Measurements from ENCODE around the gene CDK17.

DNA sequence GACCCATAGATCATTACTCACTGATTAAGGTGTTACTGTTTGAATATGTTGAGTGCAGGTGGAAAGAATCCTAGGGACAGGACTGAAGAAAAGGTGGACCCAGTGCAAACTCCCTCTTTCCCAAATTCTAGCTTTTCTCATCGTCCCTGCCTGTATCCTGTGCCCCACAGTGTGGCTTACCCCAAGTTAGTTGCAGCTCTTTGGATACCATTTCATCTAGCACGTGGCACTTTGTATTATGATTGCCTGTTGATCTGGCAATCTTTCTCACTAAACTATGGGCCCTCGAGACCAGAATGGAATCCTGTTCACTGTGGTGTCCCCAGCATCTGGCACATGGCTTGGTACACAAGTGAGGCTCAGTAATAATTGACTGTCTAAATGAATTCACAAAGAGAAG, 139.6 kb downstream of the CDK17 start:
- no peak for TF ChIP-seq POLR2AphosphoS5 (IDR thresholded peaks at IDR 0.05)
- TF ChIP-seq, protein P1, sequence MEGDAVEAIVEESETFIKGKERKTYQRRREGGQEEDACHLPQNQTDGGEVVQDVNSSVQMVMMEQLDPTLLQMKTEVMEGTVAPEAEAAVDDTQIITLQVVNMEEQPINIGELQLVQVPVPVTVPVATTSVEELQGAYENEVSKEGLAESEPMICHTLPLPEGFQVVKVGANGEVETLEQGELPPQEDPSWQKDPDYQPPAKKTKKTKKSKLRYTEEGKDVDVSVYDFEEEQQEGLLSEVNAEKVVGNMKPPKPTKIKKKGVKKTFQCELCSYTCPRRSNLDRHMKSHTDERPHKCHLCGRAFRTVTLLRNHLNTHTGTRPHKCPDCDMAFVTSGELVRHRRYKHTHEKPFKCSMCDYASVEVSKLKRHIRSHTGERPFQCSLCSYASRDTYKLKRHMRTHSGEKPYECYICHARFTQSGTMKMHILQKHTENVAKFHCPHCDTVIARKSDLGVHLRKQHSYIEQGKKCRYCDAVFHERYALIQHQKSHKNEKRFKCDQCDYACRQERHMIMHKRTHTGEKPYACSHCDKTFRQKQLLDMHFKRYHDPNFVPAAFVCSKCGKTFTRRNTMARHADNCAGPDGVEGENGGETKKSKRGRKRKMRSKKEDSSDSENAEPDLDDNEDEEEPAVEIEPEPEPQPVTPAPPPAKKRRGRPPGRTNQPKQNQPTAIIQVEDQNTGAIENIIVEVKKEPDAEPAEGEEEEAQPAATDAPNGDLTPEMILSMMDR (IDR thresholded peaks at IDR 0.05): no peak

All from prostate gland (tissue), 2 donors.